Mammary epithelial cell (primary cell): ENCODE results near the gene EXOSC5.

Experiments
- CTCF ChIP-seq, 2 donors: IDR thresholded peaks in 1 of 2; conservative IDR thresholded peaks in 1 of 2; 2 replicates each; pipeline ENCODE4 v1.5.1; 2011 to 2012; ENCODE audit warnings: inconsistent platforms in 2 of 2, low read length in 2 of 2, mild to moderate bottlenecking in 2 of 2, control low read depth in 1 of 2, low read depth in 1 of 2; ENCODE audit not compliant: insufficient read depth in 1 of 2; ENCODE audit errors: extremely low read depth in 1 of 2
- EZH2 ChIP-seq: IDR thresholded peaks from 2 replicates; pipeline ENCODE4 v1.6.1; 2012; ENCODE audit warnings: low read length, inconsistent platforms, borderline replicate concordance

- TF ChIP-seq CTCF (conservative IDR thresholded peaks at IDR 0.05 in 1 of 2, IDR thresholded peaks at IDR 0.05 in 1 of 2; ENCODE audit: extremely low read depth in 1 of 2, insufficient read depth in 1 of 2, low read depth in 1 of 2, low read length in 2 of 2) (peak; percentile 21 to 51), EZH2 (no peak)
Observed at GRCh38 chr19:41431426-41432386, 34.5 kb upstream of the EXOSC5 start.
